ENCODE measurements around the gene GBE1. TPM values are rescaled to one million over a fixed set of nuclear protein-coding genes. Genes with fewer than 3 reads are reported as not detected.

The GBE1 gene
- total RNA-seq, 2 donors from 2014 or later = 15.0 to 26.7 TPM

DNA sequence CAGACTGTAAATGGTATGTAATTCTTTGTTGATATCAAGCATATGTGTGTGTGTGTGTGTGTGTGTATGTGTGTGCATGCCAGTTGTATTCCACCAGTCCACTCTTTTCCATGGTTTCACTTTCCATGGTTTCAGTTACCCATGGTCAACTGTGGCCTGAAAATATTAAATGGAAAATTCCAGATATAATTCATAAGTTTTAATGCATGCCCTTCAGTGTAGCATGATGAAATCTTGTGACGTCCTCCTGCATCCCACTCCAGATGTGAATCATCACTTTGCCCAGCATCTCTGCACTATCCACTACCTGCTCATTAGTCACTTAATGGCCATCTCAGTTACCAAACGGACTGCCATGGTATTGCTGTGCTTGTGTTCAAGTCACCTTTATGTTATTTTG is 215.9 kb downstream of the GBE1 start:
- no peak for DNase-seq
- Histone ChIP-seq H3K4me3 (no peak overlapping the region), H3K9ac (ENCODE audit: low read depth in 2 of 2, low read length in 2 of 2) (no peak overlapping the region), H3K4me1 (no peaks in the 10 kb centered on the region), H3K36me3 (no peaks in the 10 kb centered on the region), H3K9me3 (no peaks in the 10 kb centered on the region), H3K27me3 (no peaks in the 10 kb centered on the region), H3K27ac (no peak overlapping the region)
- intact Hi-C loops (cut with DNase I) = no loop called here
- TF ChIP-seq, protein P1, sequence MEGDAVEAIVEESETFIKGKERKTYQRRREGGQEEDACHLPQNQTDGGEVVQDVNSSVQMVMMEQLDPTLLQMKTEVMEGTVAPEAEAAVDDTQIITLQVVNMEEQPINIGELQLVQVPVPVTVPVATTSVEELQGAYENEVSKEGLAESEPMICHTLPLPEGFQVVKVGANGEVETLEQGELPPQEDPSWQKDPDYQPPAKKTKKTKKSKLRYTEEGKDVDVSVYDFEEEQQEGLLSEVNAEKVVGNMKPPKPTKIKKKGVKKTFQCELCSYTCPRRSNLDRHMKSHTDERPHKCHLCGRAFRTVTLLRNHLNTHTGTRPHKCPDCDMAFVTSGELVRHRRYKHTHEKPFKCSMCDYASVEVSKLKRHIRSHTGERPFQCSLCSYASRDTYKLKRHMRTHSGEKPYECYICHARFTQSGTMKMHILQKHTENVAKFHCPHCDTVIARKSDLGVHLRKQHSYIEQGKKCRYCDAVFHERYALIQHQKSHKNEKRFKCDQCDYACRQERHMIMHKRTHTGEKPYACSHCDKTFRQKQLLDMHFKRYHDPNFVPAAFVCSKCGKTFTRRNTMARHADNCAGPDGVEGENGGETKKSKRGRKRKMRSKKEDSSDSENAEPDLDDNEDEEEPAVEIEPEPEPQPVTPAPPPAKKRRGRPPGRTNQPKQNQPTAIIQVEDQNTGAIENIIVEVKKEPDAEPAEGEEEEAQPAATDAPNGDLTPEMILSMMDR (IDR thresholded peaks at IDR 0.05) = no peak

DNA sequence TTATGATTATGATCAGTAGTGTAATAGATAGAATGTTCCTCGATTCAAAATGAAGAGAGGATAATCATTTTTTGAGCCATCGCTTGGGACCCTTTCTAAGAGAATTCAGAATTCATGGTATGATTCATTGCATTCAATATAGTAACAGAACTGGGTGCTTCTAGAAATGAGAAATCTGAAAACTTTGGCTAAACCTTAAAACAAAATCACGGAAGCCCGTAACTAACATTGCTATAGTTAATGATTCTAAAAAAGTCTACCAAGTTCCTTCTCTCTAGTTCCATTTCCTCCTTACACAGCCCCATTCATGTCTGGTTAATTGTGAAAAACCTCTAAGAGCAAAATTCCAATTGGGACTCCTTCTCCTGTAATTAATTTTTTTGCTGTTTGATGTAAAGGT is 217.1 kb downstream of the GBE1 start:
- no peak for DNase-seq
- Histone ChIP-seq H3K9ac (ENCODE audit: low read depth in 2 of 2, low read length in 2 of 2) (no peak overlapping the region), H3K9me3 (no peaks in the 10 kb centered on the region), H3K27ac (no peak overlapping the region), H3K4me3 (no peak overlapping the region), H3K4me1 (no peaks in the 10 kb centered on the region), H3K36me3 (no peaks in the 10 kb centered on the region), H3K27me3 (no peaks in the 10 kb centered on the region)
- intact Hi-C loops (cut with DNase I) = no loop called here
- TF ChIP-seq, protein P1 (IDR thresholded peaks at IDR 0.05) = no peak

DNA sequence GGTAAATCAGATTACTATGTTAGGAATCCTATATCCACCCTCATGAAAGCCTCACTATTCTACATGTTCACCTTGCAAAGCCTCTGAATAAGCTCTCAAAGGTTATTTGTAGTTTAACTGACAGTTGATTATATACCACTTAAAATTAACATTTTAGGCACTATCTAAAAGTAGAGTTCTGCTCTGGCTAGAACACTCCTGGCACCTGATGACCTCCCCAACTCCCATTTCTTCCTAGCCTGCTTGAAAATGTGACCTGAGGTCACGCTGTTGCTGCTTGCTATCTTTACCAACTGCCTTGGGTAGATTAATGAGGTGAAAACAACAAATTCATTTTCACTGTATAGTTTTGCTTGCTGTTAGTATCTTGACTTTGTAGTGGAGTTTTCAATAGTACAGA is 220.7 kb downstream of the GBE1 start:
- H3K9ac ChIP-seq (ENCODE audit: low read depth in 2 of 2, low read length in 2 of 2) = no peak overlapping the region
- H3K36me3 ChIP-seq = no peaks in the 10 kb centered on the region
- H3K27ac ChIP-seq = no peak overlapping the region
- no peaks in the 10 kb centered on the region for H3K4me1 ChIP-seq
- no peak overlapping the region for H3K4me3 ChIP-seq
- H3K27me3 ChIP-seq = no peaks in the 10 kb centered on the region
- TF ChIP-seq, protein P1 (IDR thresholded peaks at IDR 0.05) = no peak
- DNase-seq = no peak
- no peaks in the 10 kb centered on the region for H3K9me3 ChIP-seq
- intact Hi-C loops (cut with DNase I) = no loop called here

DNA sequence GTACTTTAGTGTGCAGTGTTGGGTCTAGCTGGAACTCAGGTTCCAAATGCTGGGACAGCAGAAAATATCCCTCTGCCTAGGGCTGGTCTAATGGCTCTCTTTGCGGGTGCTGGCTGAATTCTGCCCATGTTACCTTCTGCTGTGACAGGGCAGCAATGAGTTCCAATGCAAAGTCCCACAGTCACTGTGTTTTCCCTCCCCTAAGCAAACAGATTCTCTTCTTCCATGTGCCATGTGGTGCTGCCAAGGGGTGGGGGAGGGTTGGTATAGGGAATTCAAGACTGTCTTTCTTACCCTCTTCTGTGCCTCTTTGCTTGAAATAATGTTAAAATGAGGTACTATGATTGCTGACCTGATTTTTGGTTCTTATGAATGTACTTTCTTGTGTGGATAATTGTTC is 229.6 kb downstream of the GBE1 start:
- no peaks in the 10 kb centered on the region for H3K27me3 ChIP-seq
- intact Hi-C loops (cut with DNase I) = no loop called here
- H3K9me3 ChIP-seq = no peaks in the 10 kb centered on the region
- H3K36me3 ChIP-seq = no peaks in the 10 kb centered on the region
- no peak overlapping the region for H3K9ac ChIP-seq (ENCODE audit: low read depth in 2 of 2, low read length in 2 of 2)
- DNase-seq = no peak
- no peaks in the 10 kb centered on the region for H3K4me1 ChIP-seq
- H3K27ac ChIP-seq = no peak overlapping the region
- no peak overlapping the region for H3K4me3 ChIP-seq
- TF ChIP-seq, protein P1 (IDR thresholded peaks at IDR 0.05) = no peak

DNA sequence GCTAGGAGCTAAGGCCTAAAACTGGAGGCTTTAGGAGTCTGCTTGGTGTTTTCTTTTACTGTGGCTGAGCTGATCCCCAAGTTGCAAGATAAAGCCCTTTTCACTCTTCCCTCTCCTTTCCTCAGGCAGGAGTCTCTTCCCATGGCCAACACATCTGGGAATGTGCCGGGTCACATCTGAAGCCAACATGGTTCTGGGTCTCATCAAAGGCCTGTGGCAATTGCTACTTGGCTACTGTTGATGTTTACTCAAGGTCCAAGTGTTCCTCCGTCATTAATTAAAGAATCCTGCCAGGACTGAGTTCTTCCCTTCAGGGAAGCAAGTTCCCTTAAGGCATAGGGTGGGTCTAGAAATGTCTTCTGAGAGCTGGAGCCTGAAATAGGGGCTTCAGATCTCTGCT is 230.2 kb downstream of the GBE1 start:
- intact Hi-C loops (cut with DNase I) = no loop called here
- no peaks in the 10 kb centered on the region for H3K4me1 ChIP-seq
- H3K9ac ChIP-seq (ENCODE audit: low read depth in 2 of 2, low read length in 2 of 2) = no peak overlapping the region
- H3K27ac ChIP-seq = no peak overlapping the region
- no peak for DNase-seq
- H3K4me3 ChIP-seq = no peak overlapping the region
- no peaks in the 10 kb centered on the region for H3K9me3 ChIP-seq
- no peaks in the 10 kb centered on the region for H3K27me3 ChIP-seq
- TF ChIP-seq, protein P1 (IDR thresholded peaks at IDR 0.05) = no peak
- no peaks in the 10 kb centered on the region for H3K36me3 ChIP-seq
